Measurements from ENCODE around the gene ANGEL2. TPM values are rescaled to one million over a fixed set of nuclear protein-coding genes. Genes with fewer than 3 reads are reported as not detected.

ANGEL2 gene
- polyA plus RNA-seq, 1 of the 3 experiments (the other 2 are of a cell fraction), result 14.0 TPM

DNA sequence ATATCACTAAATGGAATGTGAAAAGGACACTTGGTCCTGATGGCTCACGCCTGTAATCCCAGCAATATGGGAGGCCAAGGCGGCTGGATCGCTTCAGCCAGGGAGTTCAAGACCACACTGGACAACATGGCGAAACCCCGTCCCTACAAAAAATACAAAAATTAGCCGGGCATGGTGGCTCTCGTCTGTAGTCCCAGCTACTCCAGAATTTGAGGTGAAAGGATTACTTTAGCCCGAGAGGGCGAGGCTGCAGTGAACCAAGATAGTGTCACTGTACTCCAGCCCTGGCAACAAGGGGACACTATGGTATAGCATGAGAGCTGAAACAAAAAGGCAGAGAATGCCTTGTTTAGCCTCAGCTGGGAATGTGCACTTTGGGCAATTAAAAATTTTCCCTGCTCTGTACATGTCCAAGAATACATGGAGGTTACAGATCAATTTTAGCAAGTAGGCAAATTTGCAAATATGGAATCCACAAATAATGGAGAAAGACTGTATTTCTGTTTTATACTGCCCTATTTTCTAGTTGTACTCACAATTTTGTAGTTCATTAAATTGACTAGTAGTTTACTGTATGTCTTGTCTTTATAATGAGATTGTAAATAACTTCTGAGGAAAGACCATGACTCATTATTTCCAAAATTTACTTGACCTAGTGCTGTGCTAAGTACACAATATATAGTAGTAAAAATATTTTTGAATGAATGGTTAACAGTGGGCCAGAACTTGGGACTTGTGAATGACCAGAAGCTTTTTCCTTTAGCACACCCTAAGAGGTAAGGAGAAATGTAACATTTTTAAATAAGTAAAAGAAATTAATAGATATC, 2.0 kb upstream of the ANGEL2 start:
- no peak overlapping the region for H3K4me3 ChIP-seq (ENCODE audit: low read depth in 2 of 2, low read length in 1 of 2)
- ChIA-PET CTCF (no interaction called here), POLR2A (no interaction called here)
- no peaks in the 10 kb centered on the region for H3K27me3 ChIP-seq (ENCODE audit: insufficient read depth)
- H3K79me2 ChIP-seq (ENCODE audit: insufficient read depth), result peaks cover 25% of the 10 kb centered on the region
- H3K4me1 ChIP-seq (ENCODE audit: control insufficient read depth in 1 of 2, insufficient read depth in 2 of 2, low read depth in 1 of 2, low read length in 1 of 2), result peaks cover 6 to 9% of the 10 kb centered on the region in 2 experiments; a peak in 3 of 4 replicates
- TF ChIP-seq MXI1 (IDR thresholded peaks at IDR 0.05; ENCODE audit: low read depth, low read length) (no peak), POLR2AphosphoS5 (IDR thresholded peaks at IDR 0.05; ENCODE audit: low read depth, low read length) (no peak), TAF1 (IDR thresholded peaks at IDR 0.05; ENCODE audit: borderline replicate concordance, low read depth, low read length) (no peak), GATA2 (CRISPR knock-in tag; IDR thresholded peaks at IDR 0.05) (no peak)
- TF ChIP-seq, protein P1, sequence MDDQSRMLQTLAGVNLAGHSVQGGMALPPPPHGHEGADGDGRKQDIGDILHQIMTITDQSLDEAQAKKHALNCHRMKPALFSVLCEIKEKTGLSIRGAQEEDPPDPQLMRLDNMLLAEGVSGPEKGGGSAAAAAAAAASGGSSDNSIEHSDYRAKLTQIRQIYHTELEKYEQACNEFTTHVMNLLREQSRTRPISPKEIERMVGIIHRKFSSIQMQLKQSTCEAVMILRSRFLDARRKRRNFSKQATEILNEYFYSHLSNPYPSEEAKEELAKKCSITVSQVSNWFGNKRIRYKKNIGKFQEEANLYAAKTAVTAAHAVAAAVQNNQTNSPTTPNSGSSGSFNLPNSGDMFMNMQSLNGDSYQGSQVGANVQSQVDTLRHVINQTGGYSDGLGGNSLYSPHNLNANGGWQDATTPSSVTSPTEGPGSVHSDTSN (IDR thresholded peaks at IDR 0.05), result no peak
- H3K36me3 ChIP-seq (replicated peaks in 1 of 2; ENCODE audit: control insufficient read depth in 1 of 2, insufficient read depth in 2 of 2, low read length in 1 of 2), result peaks cover 6 to 7% of the 10 kb centered on the region in 2 experiments
- no peak overlapping the region for H2AFZ ChIP-seq (ENCODE audit: low read depth)
- H3K27ac ChIP-seq (ENCODE audit: low read depth in 2 of 2, low read length in 1 of 2), result no peak overlapping the region
- peaks cover 3% of the 10 kb centered on the region for H3F3A ChIP-seq (replicated peaks; ENCODE audit: insufficient read depth)
- no peak overlapping the region for H3K9ac ChIP-seq
- WGBS (ENCODE audit: low lambda C conversion rate), result 98% methylated on average over 9 of the region's 9 CpGs
- H4K20me1 ChIP-seq (ENCODE audit: insufficient read depth), result no peaks in the 10 kb centered on the region
- DNase-seq, result no peak
- H3K9me3 ChIP-seq, result no peaks in the 10 kb centered on the region
- H3K9me2 ChIP-seq, result no peaks in the 10 kb centered on the region
- H3K4me2 ChIP-seq, result no peak overlapping the region

DNA sequence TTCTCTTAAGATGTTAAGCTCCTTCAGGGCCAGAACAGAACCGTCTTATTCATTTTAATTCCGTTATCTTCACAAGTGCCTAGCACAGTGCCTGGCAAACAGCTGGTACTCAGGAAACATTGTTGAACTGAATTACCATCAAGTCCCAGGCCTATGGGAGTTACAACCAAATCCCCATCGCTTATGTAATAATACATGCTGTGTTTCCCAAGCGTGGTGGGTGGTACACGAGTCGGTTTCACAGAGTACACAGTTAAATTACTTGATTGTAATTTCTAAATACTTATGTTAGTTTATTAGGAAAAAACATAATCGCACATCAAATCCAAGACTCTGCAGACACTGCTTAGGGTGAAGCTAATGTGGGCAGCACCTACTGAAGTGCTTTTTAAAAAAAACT, 1.0 kb downstream of the ANGEL2 start:
- Histone ChIP-seq H3K36me3 (replicated peaks in 1 of 2; ENCODE audit: control insufficient read depth in 1 of 2, insufficient read depth in 2 of 2, low read length in 1 of 2) (peaks cover 21 to 24% of the 10 kb centered on the region in 2 experiments), H3K9ac (peak overlapping the region; percentile 90), H3K4me1 (ENCODE audit: control insufficient read depth in 1 of 2, insufficient read depth in 2 of 2, low read depth in 1 of 2, low read length in 1 of 2) (peaks cover 6 to 9% of the 10 kb centered on the region in 2 experiments; a peak in 3 of 4 replicates), H3K9me3 (no peaks in the 10 kb centered on the region), H2AFZ (ENCODE audit: low read depth) (peak overlapping the region; percentile 86), H4K20me1 (ENCODE audit: insufficient read depth) (no peaks in the 10 kb centered on the region), H3K79me2 (ENCODE audit: insufficient read depth) (peaks cover 56% of the 10 kb centered on the region), H3K27me3 (ENCODE audit: insufficient read depth) (no peaks in the 10 kb centered on the region), H3K4me3 (ENCODE audit: low read depth in 2 of 2, low read length in 1 of 2) (peak overlapping the region; percentile 95 to 96), H3K27ac (ENCODE audit: low read depth in 2 of 2, low read length in 1 of 2) (peak overlapping the region; percentile 88 to 100), H3K4me2 (peak overlapping the region; percentile 94), H3F3A (replicated peaks; ENCODE audit: insufficient read depth) (peaks cover 3% of the 10 kb centered on the region), H3K9me2 (no peaks in the 10 kb centered on the region)
- WGBS (ENCODE audit: low lambda C conversion rate), result 8% methylated on average over 7 of the region's 7 CpGs
- DNase-seq, result peak; percentile 13
- no peak for TF ChIP-seq GABPA (IDR thresholded peaks at IDR 0.05; ENCODE audit: low read depth)
- TF ChIP-seq RXRA (IDR thresholded peaks at IDR 0.05; ENCODE audit: borderline replicate concordance, low read depth), result no peak
- TF ChIP-seq FOXJ3 (CRISPR knock-in tag; IDR thresholded peaks at IDR 0.05), result no peak
- TF ChIP-seq RFX5 (IDR thresholded peaks at IDR 0.05; ENCODE audit: low read length), result no peak
- no peak for TF ChIP-seq TAF1 (IDR thresholded peaks at IDR 0.05; ENCODE audit: borderline replicate concordance, low read depth, low read length)
- no peak for TF ChIP-seq GATA2 (CRISPR knock-in tag; IDR thresholded peaks at IDR 0.05)
- no peak for TF ChIP-seq MEF2A (IDR thresholded peaks at IDR 0.05; ENCODE audit: borderline replicate concordance, low read depth)
- POLR2A ChIA-PET, result interaction anchor here (3.0 kb wide), 1 partner anchor 36 kb away, joined by 12 read pairs; the partner anchor contains the start of gene RPS6KC1
- CTCF ChIA-PET, result interaction anchor here (2.9 kb wide), 1 partner anchor 19 kb away, joined by 19 read pairs; no protein-coding TSS in a partner anchor
